PC-3 (cell line): Measurements from ENCODE around the gene OR9G4. TPM values are rescaled to one million over a fixed set of nuclear protein-coding genes. Genes with fewer than 3 reads are reported as not detected.

ENCODE experiments used
- ATAC-seq: fragments of 200-7000 bp; cut with Tn5 transposase; 2 replicates; pipeline ENCODE4 v1.9.1; 2020; ENCODE audit warnings: mild to moderate bottlenecking, moderate library complexity
- BruUV-seq: library from RNA; stranded (reverse); fragments of 400-500 nt; replicated peaks from 2 replicates; lab custom pipeline; 2021; lab: Mats Ljungman, UMichigan
- CTCF ChIA-PET: fragments of 300-600 bp; sonication (Branson Sonifier 250); formaldehyde crosslinking; loops from one replicate; lab custom pipeline; 2022; ENCODE audit warnings: antibody characterized with exemption; lab: Charles Lee
- POLR2A ChIA-PET: fragments of 300-600 bp; sonication (Branson Sonifier 250); formaldehyde crosslinking; loops from one replicate; lab custom pipeline; 2022; ENCODE audit warnings: antibody characterized with exemption; ENCODE audit not compliant: unreplicated experiment; lab: Charles Lee
- DNase-seq: peaks from one replicate; pipeline ENCODE4 v3.0.0-alpha.2; 2015
- H2AFZ ChIP-seq: fragments of 300-600 bp; sonication (generic); 2 replicates; pipeline ENCODE4 v1.6.0; 2016; ENCODE audit warnings: antibody characterized with exemption, low read length
- H3F3A ChIP-seq: fragments of 300-600 bp; sonication (generic); one replicate; pipeline ENCODE4 v1.6.0; 2017; ENCODE audit warnings: antibody characterized with exemption, low read length, control low read depth, mild to moderate bottlenecking; ENCODE audit not compliant: unreplicated experiment
- H3K27ac ChIP-seq: fragments of 300-600 bp; sonication (generic); 2 replicates; pipeline ENCODE4 v1.5.1; 2016; ENCODE audit warnings: mild to moderate bottlenecking, low read length
- H3K27me3 ChIP-seq: fragments of 300-600 bp; sonication (generic); 2 replicates; pipeline ENCODE4 v1.6.1; 2016; ENCODE audit warnings: low read length, mixed read lengths
- H3K36me3 ChIP-seq: fragments of 300-600 bp; sonication (generic); 2 replicates; pipeline ENCODE4 v1.6.1; 2016; ENCODE audit warnings: low read depth, mixed run types, low read length, mixed read lengths
- H3K4me1 ChIP-seq: fragments of 300-600 bp; sonication (generic); 2 replicates; pipeline ENCODE4 v1.5.1; 2016; ENCODE audit warnings: low read length; ENCODE audit not compliant: insufficient read depth
- H3K4me2 ChIP-seq: fragments of 300-600 bp; sonication (generic); 2 replicates; pipeline ENCODE4 v1.6.0; 2016; ENCODE audit warnings: low read length
- H3K4me3 ChIP-seq: fragments of 300-600 bp; sonication (generic); 2 replicates; pipeline ENCODE4 v1.5.1; 2016; ENCODE audit warnings: mild to moderate bottlenecking, low read length, mixed read lengths
- H3K79me2 ChIP-seq: fragments of 300-600 bp; sonication (generic); 2 replicates; pipeline ENCODE4 v1.6.1; 2017; ENCODE audit warnings: low read length, mixed read lengths
- H3K9ac ChIP-seq: fragments of 300-600 bp; sonication (generic); 2 replicates; pipeline ENCODE4 v1.6.0; 2016; ENCODE audit warnings: mild to moderate bottlenecking, low read length
- H3K9me2 ChIP-seq: fragments of 300-600 bp; sonication (generic); replicated peaks from 2 replicates; pipeline ENCODE4 v1.6.1; 2016; ENCODE audit warnings: mixed run types, low read length, mixed read lengths
- H3K9me3 ChIP-seq: fragments of 300-600 bp; sonication (generic); 2 replicates; pipeline ENCODE4 v1.6.1; 2016; ENCODE audit warnings: low read length, mixed read lengths
- H4K20me1 ChIP-seq: fragments of 300-600 bp; sonication (generic); 2 replicates; pipeline ENCODE4 v1.6.1; 2016; ENCODE audit warnings: low read length, mixed read lengths
- CTCF ChIP-seq: fragments of 300-600 bp; sonication (generic); conservative IDR thresholded peaks from 2 replicates; pipeline ENCODE4 v1.5.1; 2017; ENCODE audit warnings: antibody characterized with exemption, low read depth, mild to moderate bottlenecking, low read length
- EZH2 ChIP-seq: fragments of 300-600 bp; sonication (generic); IDR thresholded peaks from one replicate; pipeline ENCODE4 v1.6.1; 2017; ENCODE audit warnings: antibody characterized with exemption, mild to moderate bottlenecking, low read length; ENCODE audit not compliant: unreplicated experiment
- EZH2phosphoT487 ChIP-seq: fragments of 300-600 bp; sonication (generic); IDR thresholded peaks from 2 replicates; pipeline ENCODE4 v1.6.1; 2018; ENCODE audit warnings: mild to moderate bottlenecking, antibody characterized with exemption, low read length, borderline replicate concordance
- intact Hi-C: fragments of 100-400 bp; cut with micrococcal nuclease; formaldehyde crosslinking; loops from 2 replicates; pipeline ENCODE4 v1.9.0; 2023
- total RNA-seq: library from RNA; depleted of rRNA; stranded (reverse); fragments of >200 nt; gene quantifications from 2 replicates; pipeline ENCODE4 v1.2.3, GENCODE V29; 2014

Gene OR9G4
- total RNA-seq, 1 experiment from 2014 or later = not detected

- intact Hi-C loops = no loop called here
These were observed 42.0 kb downstream of the OR9G4 start for GRCh38 chr11:56706486-56706885.

DNA sequence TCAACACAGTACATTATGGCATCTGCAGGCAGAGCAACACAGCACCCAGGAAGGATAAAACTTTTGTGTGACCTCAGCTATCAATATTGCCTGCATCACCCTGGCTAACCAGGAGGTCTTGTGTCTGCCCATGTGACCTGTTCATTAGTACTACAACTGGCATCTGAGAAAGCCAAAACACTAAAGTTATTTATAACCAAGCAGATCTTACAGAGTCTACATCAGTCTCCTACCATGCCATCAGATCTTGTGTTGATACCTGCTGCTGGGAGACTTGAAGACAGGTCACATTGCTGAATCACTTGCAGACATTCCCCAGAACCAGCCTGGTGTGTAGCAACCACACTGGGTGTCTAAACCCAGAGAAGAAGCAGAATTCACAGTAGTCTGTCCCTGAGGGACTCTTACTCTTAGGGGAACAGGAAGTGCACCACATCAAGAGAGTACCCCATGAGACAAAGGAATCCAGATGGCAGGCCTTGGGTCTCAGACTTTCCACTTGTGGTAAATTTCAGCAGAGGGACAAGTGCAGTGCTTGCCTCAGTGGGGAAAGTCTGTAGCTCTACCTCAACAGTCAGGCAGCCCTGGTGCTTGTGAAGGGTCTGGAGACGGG lies 42.6 kb downstream of the OR9G4 start:
- Histone ChIP-seq H3K27ac (no peak overlapping the region), H3K4me1 (no peaks in the 10 kb centered on the region), H3K4me3 (no peak overlapping the region), H3F3A (no peaks in the 10 kb centered on the region), H4K20me1 (no peaks in the 10 kb centered on the region), H3K9ac (no peak overlapping the region), H3K36me3 (no peaks in the 10 kb centered on the region), H3K27me3 (no peaks in the 10 kb centered on the region), H3K9me3 (peaks cover 3% of the 10 kb centered on the region; the same call in 1 of the 2 replicates), H3K4me2 (no peak overlapping the region), H2AFZ (no peak overlapping the region), H3K79me2 (no peaks in the 10 kb centered on the region), H3K9me2 (no peaks in the 10 kb centered on the region)
- ChIA-PET POLR2A (no interaction called here), CTCF (no interaction called here)
- no peak for ATAC-seq
- DNase-seq = no peak
- BruUV-seq = no TSS peak
- TF ChIP-seq CTCF (no peak), EZH2phosphoT487 (no peak), EZH2 (no peak)
- intact Hi-C loops = no loop called here

More at GRCh38 chr11:56706486-56706885, 42.0 kb downstream of the OR9G4 start:
- H3K9ac ChIP-seq = no peak overlapping the region
- H3K27ac ChIP-seq = no peak overlapping the region
- H3K36me3 ChIP-seq = no peaks in the 10 kb centered on the region
- POLR2A ChIA-PET = no interaction called here
- H3K4me1 ChIP-seq = no peaks in the 10 kb centered on the region
- peaks cover 3% of the 10 kb centered on the region; the same call in 1 of the 2 replicates for H3K9me3 ChIP-seq
- H3K4me3 ChIP-seq = no peak overlapping the region
- no peaks in the 10 kb centered on the region for H3F3A ChIP-seq
- CTCF ChIA-PET = no interaction called here
- H3K4me2 ChIP-seq = no peak overlapping the region
- no peaks in the 10 kb centered on the region for H3K79me2 ChIP-seq
- ATAC-seq (no peak), DNase-seq (no peak)
- no peaks in the 10 kb centered on the region for H4K20me1 ChIP-seq
- BruUV-seq = no TSS peak
- no peaks in the 10 kb centered on the region for H3K27me3 ChIP-seq
- TF ChIP-seq EZH2phosphoT487 = no peak
- TF ChIP-seq EZH2 = no peak
- no peak for TF ChIP-seq CTCF
- no peak overlapping the region for H2AFZ ChIP-seq
- no peaks in the 10 kb centered on the region for H3K9me2 ChIP-seq

- no peak overlapping the region for H3K9ac ChIP-seq
- no peaks in the 10 kb centered on the region for H3K9me3 ChIP-seq
- no peaks in the 10 kb centered on the region for H4K20me1 ChIP-seq
- H3K4me1 ChIP-seq = no peaks in the 10 kb centered on the region
- no peak overlapping the region for H3K27ac ChIP-seq
- ATAC-seq (no peak), DNase-seq (no peak)
- CTCF ChIA-PET = no interaction called here
- H3K4me2 ChIP-seq = no peak overlapping the region
- intact Hi-C loops = no loop called here
- no peak overlapping the region for H3K4me3 ChIP-seq
- no peak overlapping the region for H2AFZ ChIP-seq
- H3K9me2 ChIP-seq = no peaks in the 10 kb centered on the region
- H3F3A ChIP-seq = no peaks in the 10 kb centered on the region
- no TSS peak for BruUV-seq
- no peaks in the 10 kb centered on the region for H3K27me3 ChIP-seq
- TF ChIP-seq CTCF (no peak), EZH2phosphoT487 (no peak), EZH2 (no peak)
- no peaks in the 10 kb centered on the region for H3K79me2 ChIP-seq
- H3K36me3 ChIP-seq = no peaks in the 10 kb centered on the region
- POLR2A ChIA-PET = no interaction called here
These were observed 47.5 kb downstream of the OR9G4 start for GRCh38 chr11:56700914-56701485.
